ENCODE data around the gene KBTBD2.
A peak's percentile ranks its signal among the peaks of the same experiment; 100 is the strongest.
"Not testable (repeated sequence)": the region's sequence is repeated elsewhere in the genome, so short reads cannot be mapped to it uniquely, and the experiment has no call there.

KBTBD2 gene

GRCh38 chr7:32855837-32856775, 35.5 kb downstream of the KBTBD2 start:
- not testable (repeated sequence) for DNase-seq (ENCODE audit: low spot score)

GRCh38 chr7:32850654-32851053, 40.9 kb downstream of the KBTBD2 start:
- not testable (repeated sequence) for DNase-seq (ENCODE audit: low spot score)

- not testable (repeated sequence) for DNase-seq (ENCODE audit: low spot score)
Measured at GRCh38 chr7:32848655-32849054, 42.9 kb downstream of the KBTBD2 start.

GRCh38 chr7:32846630-32847225, 44.8 kb downstream of the KBTBD2 start:
- DNase-seq (ENCODE audit: low spot score) = peak; percentile 93

GRCh38 chr7:32844748-32845147, 46.8 kb downstream of the KBTBD2 start:
- DNase-seq (ENCODE audit: low spot score) = not testable (repeated sequence)

- not testable (repeated sequence) for DNase-seq (ENCODE audit: low spot score)
Measured at GRCh38 chr7:32843763-32844162, 47.8 kb downstream of the KBTBD2 start.

- DNase-seq (ENCODE audit: low spot score) = not testable (repeated sequence)
Measured at GRCh38 chr7:32839846-32840245, 51.7 kb downstream of the KBTBD2 start.

GRCh38 chr7:32828996-32829752, 62.4 kb downstream of the KBTBD2 start:
- DNase-seq (ENCODE audit: low spot score) = not testable (repeated sequence)
